SK-N-SH (cell line): Measurements from ENCODE around the gene MAGI2. TPM values are rescaled to one million over a fixed set of nuclear protein-coding genes. Genes with fewer than 3 reads are reported as not detected.

Source experiments
- CTCF ChIA-PET: fragments of 300-600, 350-600 bp; formaldehyde crosslinking; extraction: SDS; loops from one replicate; lab custom pipeline; 2021; lab: Yijun Ruan, JAX
- POLR2A ChIA-PET: fragments of 350-600 bp; sonication (Branson Sonifier 250); formaldehyde crosslinking; extraction: SDS; loops from one replicate; lab custom pipeline; 2020; ENCODE audit warnings: antibody characterized with exemption, inconsistent platforms; lab: Yijun Ruan, JAX
- DNase-seq: peaks from one replicate; pipeline ENCODE4 v3.0.0; 2012
- H2AFZ ChIP-seq: fragments of 200-600 bp; sonication (generic); 2 replicates; pipeline ENCODE4 v1.8.1; 2016; ENCODE audit warnings: antibody characterized with exemption, mild to moderate bottlenecking, low read depth
- H3F3A ChIP-seq: fragments of 200-600 bp; sonication (generic); replicated peaks from 2 replicates; pipeline ENCODE3; 2016; ENCODE audit warnings: antibody characterized with exemption, mild to moderate bottlenecking; ENCODE audit not compliant: insufficient read depth
- H3K27ac ChIP-seq, 2 experiments: fragments of 200-500 bp in 1 of 2; fragments of 200-600 bp in 1 of 2; sonication (Bioruptor generic) in 1 of 2; sonication (generic), shearing (Covaris generic) in 1 of 2; 2 replicates each; pipeline versions ENCODE4 v1.5.1 to v1.6.1; 2014 to 2016; ENCODE audit warnings: low read depth in 2 of 2, inconsistent platforms in 1 of 2, low read length in 1 of 2, mild to moderate bottlenecking in 1 of 2, mixed read lengths in 1 of 2
- H3K27me3 ChIP-seq: fragments of 200-600 bp; sonication (generic), shearing (Covaris generic); 2 replicates; pipeline ENCODE4 v1.6.1; 2016; ENCODE audit warnings: mixed run types; ENCODE audit not compliant: insufficient read depth
- H3K36me3 ChIP-seq, 2 experiments: fragments of 200-500 bp in 1 of 2; fragments of 200-600 bp in 1 of 2; sonication (Bioruptor generic) in 1 of 2; sonication (generic) in 1 of 2; replicated peaks in 1 of 2; 2 replicates each; pipeline versions ENCODE3 to v1.5.1; 2014 to 2016; ENCODE audit warnings: low read length in 1 of 2, mild to moderate bottlenecking in 1 of 2; ENCODE audit not compliant: insufficient read depth in 2 of 2, control insufficient read depth in 1 of 2
- H3K4me1 ChIP-seq, 2 experiments: fragments of 200-500 bp in 1 of 2; fragments of 200-600 bp in 1 of 2; sonication (Bioruptor generic) in 1 of 2; sonication (generic), shearing (Covaris generic) in 1 of 2; 2 replicates each; pipeline versions ENCODE4 v1.5.1 to v1.6.1; 2014 to 2016; ENCODE audit warnings: low read depth in 1 of 2, low read length in 1 of 2, mixed run types in 1 of 2; ENCODE audit not compliant: insufficient read depth in 2 of 2, control insufficient read depth in 1 of 2
- H3K4me2 ChIP-seq: fragments of 200-600 bp; sonication (generic), shearing (Covaris generic); 2 replicates; pipeline ENCODE4 v1.6.1; 2017; ENCODE audit warnings: mixed run types
- H3K4me3 ChIP-seq, 2 experiments: fragments of 200-500 bp in 1 of 2; fragments of 200-600 bp in 1 of 2; sonication (Bioruptor generic) in 1 of 2; sonication (generic), shearing (Covaris generic) in 1 of 2; 2 replicates each; pipeline versions ENCODE4 v1.5.1 to v1.8.1; 2014 to 2016; ENCODE audit warnings: low read depth in 2 of 2, inconsistent platforms in 1 of 2, low read length in 1 of 2, mild to moderate bottlenecking in 1 of 2, mixed read lengths in 1 of 2, moderate library complexity in 1 of 2
- H3K79me2 ChIP-seq: fragments of 200-600 bp; sonication (generic); 2 replicates; pipeline ENCODE4 v1.8.1; 2017; ENCODE audit warnings: mild to moderate bottlenecking; ENCODE audit not compliant: insufficient read depth
- H3K9ac ChIP-seq: fragments of 200-600 bp; sonication (generic); 2 replicates; pipeline ENCODE4 v1.6.1; 2017; ENCODE audit warnings: mixed run types
- H3K9me2 ChIP-seq: fragments of 200-600 bp; sonication (generic); 2 replicates; pipeline ENCODE4 v1.6.1; 2017; ENCODE audit warnings: mixed run types
- H3K9me3 ChIP-seq: fragments of 200-600 bp; sonication (generic); 2 replicates; pipeline ENCODE4 v1.6.1; 2017; ENCODE audit warnings: mixed run types, mild to moderate bottlenecking, moderate library complexity
- H4K20me1 ChIP-seq: fragments of 200-600 bp; sonication (generic); 2 replicates; pipeline ENCODE4 v1.6.1; 2017; ENCODE audit warnings: mild to moderate bottlenecking, mixed run types; ENCODE audit not compliant: insufficient read depth
- ELF1 ChIP-seq: IDR thresholded peaks from 2 replicates; pipeline ENCODE4 v1.4.0; 2012
- EP300 ChIP-seq, 2 experiments: IDR thresholded peaks; 2 replicates each; pipeline versions ENCODE4 v1.4.0 to v1.6.1; 2012; ENCODE audit warnings: borderline replicate concordance in 1 of 2, low read depth in 1 of 2, low read length in 1 of 2
- EZH2phosphoT487 ChIP-seq: fragments of 200-600 bp; sonication (generic); IDR thresholded peaks from 2 replicates; pipeline ENCODE4 v1.6.1; 2017; ENCODE audit warnings: low read depth, mixed run types, mild to moderate bottlenecking, antibody characterized with exemption, moderate library complexity, borderline replicate concordance
- FOXJ3 ChIP-seq: sonication (generic); formaldehyde crosslinking; IDR thresholded peaks from 2 replicates; pipeline ENCODE4 v1.5.1; 2020; ENCODE audit warnings: mild to moderate bottlenecking, missing genetic modification reagents
- FOXM1 ChIP-seq: IDR thresholded peaks from 2 replicates; pipeline ENCODE4 v1.4.0; 2012; ENCODE audit warnings: low read depth, mild to moderate bottlenecking
- GABPA ChIP-seq: IDR thresholded peaks from 2 replicates; pipeline ENCODE4 v1.4.0; 2012; ENCODE audit warnings: low read depth, mild to moderate bottlenecking
- MXI1 ChIP-seq: IDR thresholded peaks from 2 replicates; pipeline ENCODE4 v1.6.1; 2012; ENCODE audit warnings: mild to moderate bottlenecking, low read depth, low read length, improper control_type of control experiment
- NRF1 ChIP-seq: IDR thresholded peaks from 2 replicates; pipeline ENCODE4 v1.6.1; 2012; ENCODE audit warnings: low read depth, mild to moderate bottlenecking, low read length
- RAD21 ChIP-seq: IDR thresholded peaks from 2 replicates; pipeline ENCODE4 v1.6.1; 2012; ENCODE audit warnings: mild to moderate bottlenecking, low read length
- RCOR1 ChIP-seq: fragments of 150-350 bp; IDR thresholded peaks from 2 replicates; pipeline ENCODE4 v1.6.1; 2017; ENCODE audit warnings: antibody characterized with exemption, low read length
- REST ChIP-seq: IDR thresholded peaks from 2 replicates; pipeline ENCODE4 v1.6.1; 2012; ENCODE audit warnings: mild to moderate bottlenecking, low read depth, low read length, moderate library complexity
- SIN3A ChIP-seq: IDR thresholded peaks from 2 replicates; pipeline ENCODE4 v1.6.1; 2012; ENCODE audit warnings: low read depth, mild to moderate bottlenecking, low read length, moderate library complexity, borderline replicate concordance
- SMC3 ChIP-seq: IDR thresholded peaks from 2 replicates; pipeline ENCODE4 v1.6.1; 2012; ENCODE audit warnings: low read depth, low read length, improper control_type of control experiment
- TAF1 ChIP-seq: IDR thresholded peaks from 2 replicates; pipeline ENCODE4 v1.6.1; 2012; ENCODE audit warnings: low read depth, mild to moderate bottlenecking, low read length, moderate library complexity, borderline replicate concordance
- USF1 ChIP-seq: IDR thresholded peaks from 2 replicates; pipeline ENCODE4 v1.4.0; 2012; ENCODE audit warnings: low read depth, borderline replicate concordance
- USF2 ChIP-seq: fragments of 150-350 bp; IDR thresholded peaks from 2 replicates; pipeline ENCODE4 v1.6.1; 2017; ENCODE audit warnings: antibody characterized with exemption, low read length, low read depth, borderline replicate concordance
- WGBS: methylation state at CpG from one replicate; pipeline ENCODE4 v1.1.6; 2017; ENCODE audit warnings: low lambda C conversion rate; 5-methylcytosine and 5-hydroxymethylcytosine counted together
- polyA plus RNA-seq, 3 experiments: library from polyadenylated mRNA; depleted of rRNA; stranded (reverse); fragments of >200 nt; gene quantifications; 2 replicates each; pipeline ENCODE4 v1.2.3, GENCODE V29; 2012
- TF ChIP-seq, protein P1 (sequence below): IDR thresholded peaks from 2 replicates; pipeline ENCODE4; 2012
- TF ChIP-seq, protein P2 (sequence below): IDR thresholded peaks from 2 replicates; pipeline ENCODE4 v1.4.0; 2012; ENCODE audit warnings: low read depth, borderline replicate concordance

Gene MAGI2
- polyA plus RNA-seq, 1 of the 3 experiments (the other 2 are of a cell fraction) = 1.1 TPM

- CTCF ChIA-PET = interaction anchor here (1.0 kb wide), 2 partner anchors 10 to 173 kb away, joined by 3 read pairs; no protein-coding TSS in a partner anchor
Measured at GRCh38 chr7:78760620-78761355, 692.7 kb downstream of the MAGI2 start.

More at GRCh38 chr7:78760620-78761355, 692.7 kb downstream of the MAGI2 start:
- H3K27ac ChIP-seq = no peak overlapping the region
- H3K9me3 ChIP-seq = no peaks in the 10 kb centered on the region
- H3K4me2 ChIP-seq = no peak overlapping the region
- no peaks in the 10 kb centered on the region for H3K36me3 ChIP-seq
- DNase-seq = no peak
- no peaks in the 10 kb centered on the region for H3F3A ChIP-seq
- H3K9ac ChIP-seq = no peak overlapping the region
- no peaks in the 10 kb centered on the region for H3K9me2 ChIP-seq
- no peaks in the 10 kb centered on the region for H3K79me2 ChIP-seq
- H3K27me3 ChIP-seq = no peaks in the 10 kb centered on the region
- no peak overlapping the region for H2AFZ ChIP-seq
- H4K20me1 ChIP-seq = no peaks in the 10 kb centered on the region
- POLR2A ChIA-PET = no interaction called here
- H3K4me1 ChIP-seq = no peaks in the 10 kb centered on the region; a peak in 1 of 4 replicates
- WGBS = 66% methylated on average over 4 of the region's 4 CpGs
- TF ChIP-seq SMC3 (no peak), ELF1 (no peak), GABPA (no peak), RCOR1 (no peak), USF1 (no peak), NRF1 (no peak), EZH2phosphoT487 (no peak), MXI1 (no peak), FOXM1 (no peak), FOXJ3 (CRISPR knock-in tag) (no peak), TAF1 (no peak), SIN3A (no peak), RAD21 (no peak), USF2 (no peak), EP300 (IDR thresholded peaks at IDR 0.05; ENCODE audit: borderline replicate concordance in 1 of 2, low read depth in 1 of 2, low read length in 1 of 2) (no peak), REST (no peak)
- TF ChIP-seq, protein P1, sequence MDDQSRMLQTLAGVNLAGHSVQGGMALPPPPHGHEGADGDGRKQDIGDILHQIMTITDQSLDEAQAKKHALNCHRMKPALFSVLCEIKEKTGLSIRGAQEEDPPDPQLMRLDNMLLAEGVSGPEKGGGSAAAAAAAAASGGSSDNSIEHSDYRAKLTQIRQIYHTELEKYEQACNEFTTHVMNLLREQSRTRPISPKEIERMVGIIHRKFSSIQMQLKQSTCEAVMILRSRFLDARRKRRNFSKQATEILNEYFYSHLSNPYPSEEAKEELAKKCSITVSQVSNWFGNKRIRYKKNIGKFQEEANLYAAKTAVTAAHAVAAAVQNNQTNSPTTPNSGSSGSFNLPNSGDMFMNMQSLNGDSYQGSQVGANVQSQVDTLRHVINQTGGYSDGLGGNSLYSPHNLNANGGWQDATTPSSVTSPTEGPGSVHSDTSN = no peak
- TF ChIP-seq, protein P2, sequence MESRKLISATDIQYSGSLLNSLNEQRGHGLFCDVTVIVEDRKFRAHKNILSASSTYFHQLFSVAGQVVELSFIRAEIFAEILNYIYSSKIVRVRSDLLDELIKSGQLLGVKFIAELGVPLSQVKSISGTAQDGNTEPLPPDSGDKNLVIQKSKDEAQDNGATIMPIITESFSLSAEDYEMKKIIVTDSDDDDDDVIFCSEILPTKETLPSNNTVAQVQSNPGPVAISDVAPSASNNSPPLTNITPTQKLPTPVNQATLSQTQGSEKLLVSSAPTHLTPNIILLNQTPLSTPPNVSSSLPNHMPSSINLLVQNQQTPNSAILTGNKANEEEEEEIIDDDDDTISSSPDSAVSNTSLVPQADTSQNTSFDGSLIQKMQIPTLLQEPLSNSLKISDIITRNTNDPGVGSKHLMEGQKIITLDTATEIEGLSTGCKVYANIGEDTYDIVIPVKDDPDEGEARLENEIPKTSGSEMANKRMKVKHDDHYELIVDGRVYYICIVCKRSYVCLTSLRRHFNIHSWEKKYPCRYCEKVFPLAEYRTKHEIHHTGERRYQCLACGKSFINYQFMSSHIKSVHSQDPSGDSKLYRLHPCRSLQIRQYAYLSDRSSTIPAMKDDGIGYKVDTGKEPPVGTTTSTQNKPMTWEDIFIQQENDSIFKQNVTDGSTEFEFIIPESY = no peak
- H3K4me3 ChIP-seq = no peak overlapping the region
